GM12892 (cell line): ENCODE results near the gene OBSCN.

Experiments used
- DNase-seq: peaks from one replicate; pipeline ENCODE4 v3.0.0; 2011; ENCODE audit not compliant: insufficient read length
- FAIRE-seq: peaks from 2 replicates; lab custom pipeline; 2011; peaks lifted over from hg19 to GRCh38; lab: Jason Lieb, UNC
- POLR2A ChIP-seq: IDR thresholded peaks from 2 replicates; pipeline ENCODE4 v1.6.1; 2011; ENCODE audit warnings: low read depth, low read length, control low read depth
- POLR2AphosphoS5 ChIP-seq: IDR thresholded peaks from 2 replicates; pipeline ENCODE4 v1.6.1; 2011; ENCODE audit warnings: low read depth, low read length, control low read depth
- TAF1 ChIP-seq: IDR thresholded peaks from 2 replicates; pipeline ENCODE4 v1.6.1; 2011; ENCODE audit warnings: low read depth, mild to moderate bottlenecking, control low read depth, low read length, borderline replicate concordance

The OBSCN gene

DNA sequence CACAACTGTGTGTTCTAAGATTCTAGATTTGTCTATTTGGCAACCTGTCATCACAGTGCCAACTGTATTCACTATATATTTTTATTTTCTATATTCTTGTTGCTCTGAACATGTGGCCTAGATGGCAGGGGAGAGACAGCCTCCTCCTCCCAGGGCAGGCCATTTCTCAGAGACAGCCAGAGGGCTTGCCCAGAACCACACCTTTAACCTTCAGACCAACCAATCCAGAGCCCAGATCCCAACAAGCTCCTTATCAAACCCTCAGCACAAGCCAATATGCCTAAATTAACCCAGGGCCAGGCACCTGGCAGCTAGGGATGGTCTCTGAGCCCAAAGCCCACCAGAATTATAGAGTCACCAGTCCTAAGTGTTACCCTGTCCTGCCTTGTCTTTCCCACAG is 179.5 kb downstream of the OBSCN start:
- no peak for DNase-seq

DNA sequence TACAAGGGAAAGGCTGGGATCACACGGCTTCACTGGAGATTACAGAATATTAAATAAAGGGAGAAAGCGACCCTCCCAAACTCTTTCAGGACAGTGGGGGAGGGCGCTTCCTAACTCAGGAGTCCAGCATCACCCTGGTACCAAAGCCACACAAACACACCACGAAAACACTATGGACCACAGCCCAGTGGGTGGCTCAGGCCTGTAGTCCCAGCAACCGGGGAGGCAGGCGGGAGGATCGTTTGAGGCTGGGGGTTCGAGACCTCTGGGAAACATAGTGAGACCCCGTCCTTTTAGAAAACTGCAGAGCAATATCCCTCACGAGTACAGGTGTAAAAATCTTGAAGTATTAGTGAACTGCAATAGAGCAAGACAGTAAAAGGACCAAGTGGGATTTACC is 182.8 kb downstream of the OBSCN start:
- no peak for FAIRE-seq
- TF ChIP-seq POLR2AphosphoS5 (no peak), POLR2A (no peak)
- DNase-seq: no peak

More for the DNA sequence above, 179.5 kb downstream of the OBSCN start:
- TF ChIP-seq POLR2A (no peak), TAF1 (no peak), POLR2AphosphoS5 (no peak)
- no peak for FAIRE-seq

DNA sequence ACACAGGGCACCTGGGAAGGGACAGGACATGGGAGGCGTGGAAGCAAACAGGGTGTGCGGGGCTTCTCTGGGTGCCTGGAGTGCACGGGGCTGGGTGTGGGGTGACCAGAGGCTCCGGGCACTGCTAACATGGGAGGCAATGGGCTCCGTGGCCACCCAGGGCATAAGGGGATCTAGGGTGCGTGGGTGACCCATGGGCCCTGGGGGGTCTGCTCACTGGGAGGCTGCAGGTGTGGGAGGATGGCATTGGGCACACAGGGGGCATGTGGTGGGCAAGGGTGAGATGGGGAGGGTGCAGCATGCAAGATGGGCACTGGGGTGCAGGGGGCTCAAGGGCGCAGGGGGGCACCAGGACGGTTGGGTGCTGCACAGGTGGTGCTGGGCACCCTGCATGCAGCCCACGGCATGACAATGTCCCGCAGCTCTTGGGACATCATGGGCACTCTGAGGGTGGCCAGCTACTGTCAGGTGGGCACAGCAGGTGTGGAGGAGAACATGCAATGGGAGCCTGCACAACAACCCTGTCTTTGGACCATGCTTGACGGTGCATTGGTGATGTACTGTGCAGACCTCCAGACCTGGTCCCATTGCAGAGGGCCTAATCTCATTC is 183.7 kb downstream of the OBSCN start:
- FAIRE-seq: no peak
- TF ChIP-seq TAF1 (no peak), POLR2AphosphoS5 (peak; percentile 48; the same call in 1 of the 2 replicates), POLR2A (peak; percentile 35; the same call in 1 of the 2 replicates)
- DNase-seq: no peak

DNA sequence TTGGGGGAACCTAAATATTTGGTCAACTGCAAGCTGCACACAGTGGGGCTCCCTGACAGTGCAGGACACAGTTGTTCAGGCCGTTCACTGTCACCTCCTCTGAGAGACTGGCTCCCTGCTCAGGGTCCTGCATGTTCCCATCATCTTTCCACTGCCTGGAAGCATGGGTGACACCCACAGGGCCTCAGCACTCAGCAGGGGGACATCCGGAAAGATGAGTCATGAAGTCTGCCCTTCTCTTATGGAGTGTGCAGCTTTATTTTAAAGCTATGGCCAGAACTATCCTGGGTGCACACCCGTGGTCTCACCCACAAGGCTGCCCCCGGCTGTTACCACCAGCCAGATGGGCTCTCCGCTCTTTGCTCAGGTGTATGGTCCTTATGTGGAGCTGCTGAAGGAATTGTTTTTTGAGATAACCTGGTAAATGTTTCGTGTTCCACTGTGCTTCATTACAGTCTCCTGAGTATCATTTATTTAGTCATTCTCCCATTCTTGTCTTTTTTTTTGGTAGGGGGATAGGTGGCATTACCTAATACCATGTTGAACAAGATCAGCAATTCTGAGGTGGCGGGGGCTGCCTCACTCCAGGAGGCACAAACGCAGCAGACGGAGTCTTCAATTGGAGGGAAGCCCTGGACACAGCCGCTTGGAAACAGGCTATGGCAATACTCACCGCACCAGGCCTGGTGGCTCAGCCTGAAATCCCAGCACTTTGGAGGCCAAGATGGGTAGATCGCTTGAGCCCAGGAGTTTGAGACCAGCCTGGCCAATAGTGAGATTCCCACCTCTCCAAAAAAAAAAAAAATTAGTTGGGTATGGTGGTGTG is 184.5 kb downstream of the OBSCN start:
- no peak for TF ChIP-seq POLR2AphosphoS5
- DNase-seq (no peak), FAIRE-seq (no peak)

DNA sequence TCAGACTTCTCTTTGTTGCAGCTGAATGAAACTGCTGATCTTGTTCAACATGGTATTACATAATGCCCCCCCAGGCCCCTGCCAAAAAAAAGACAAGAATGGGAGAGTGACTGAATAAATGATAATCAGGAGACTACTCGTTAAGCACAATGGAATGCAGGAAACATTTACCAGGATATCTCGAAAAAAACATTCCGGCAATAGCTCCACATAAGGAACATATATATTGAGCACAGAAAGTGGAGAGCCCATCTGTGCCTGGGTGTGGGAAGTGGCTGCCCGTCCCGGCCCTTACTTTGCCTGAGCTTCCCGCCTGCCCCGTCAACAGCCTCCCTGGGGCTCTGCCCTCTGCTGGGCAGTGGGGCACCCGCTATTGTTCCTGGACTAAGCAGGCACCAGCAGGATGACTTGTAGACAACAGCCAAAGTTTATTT is 185.4 kb downstream of the OBSCN start:
- FAIRE-seq (no peak), DNase-seq (no peak)
- TF ChIP-seq TAF1: no peak
- TF ChIP-seq POLR2AphosphoS5: no peak

DNA sequence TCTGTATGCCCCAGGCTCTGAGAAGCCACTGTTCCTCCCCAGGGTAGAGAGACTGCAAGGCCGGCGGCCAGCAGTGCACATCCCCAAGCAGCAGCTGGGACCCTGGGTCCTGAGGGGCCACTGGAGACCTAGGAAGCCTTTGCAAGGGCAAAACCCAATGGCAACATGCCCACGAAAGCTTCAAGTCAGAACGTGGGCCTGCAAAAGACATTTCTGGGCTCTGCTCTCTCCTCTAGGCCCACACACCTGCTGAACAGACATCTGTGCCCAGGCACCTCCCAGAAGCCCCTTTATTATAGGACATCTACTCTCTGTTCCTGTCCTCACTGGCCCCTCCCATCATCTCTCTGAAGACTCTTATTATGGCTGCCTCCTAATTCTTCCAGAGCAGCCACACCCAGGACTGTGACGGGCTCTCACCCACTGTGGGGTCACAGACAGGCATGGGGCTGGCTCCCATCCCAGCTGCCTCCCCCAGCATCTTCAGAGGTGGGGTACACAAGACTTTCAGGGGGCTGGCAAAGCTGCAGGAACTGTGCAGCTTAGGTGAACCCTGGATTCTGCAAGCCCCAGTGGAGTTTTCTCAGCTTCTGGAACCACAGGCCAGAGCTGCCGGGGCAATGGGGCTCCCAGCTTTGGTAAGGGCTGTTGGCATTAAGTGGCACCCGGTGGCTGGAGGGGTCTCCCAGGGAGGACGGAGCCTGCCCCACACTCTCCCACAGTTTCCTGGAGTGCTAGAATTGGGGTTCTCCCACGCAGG is 186.1 kb downstream of the OBSCN start:
- no peak for FAIRE-seq
- DNase-seq: no peak
- TF ChIP-seq TAF1: no peak
- no peak for TF ChIP-seq POLR2A
- TF ChIP-seq POLR2AphosphoS5: no peak

DNA sequence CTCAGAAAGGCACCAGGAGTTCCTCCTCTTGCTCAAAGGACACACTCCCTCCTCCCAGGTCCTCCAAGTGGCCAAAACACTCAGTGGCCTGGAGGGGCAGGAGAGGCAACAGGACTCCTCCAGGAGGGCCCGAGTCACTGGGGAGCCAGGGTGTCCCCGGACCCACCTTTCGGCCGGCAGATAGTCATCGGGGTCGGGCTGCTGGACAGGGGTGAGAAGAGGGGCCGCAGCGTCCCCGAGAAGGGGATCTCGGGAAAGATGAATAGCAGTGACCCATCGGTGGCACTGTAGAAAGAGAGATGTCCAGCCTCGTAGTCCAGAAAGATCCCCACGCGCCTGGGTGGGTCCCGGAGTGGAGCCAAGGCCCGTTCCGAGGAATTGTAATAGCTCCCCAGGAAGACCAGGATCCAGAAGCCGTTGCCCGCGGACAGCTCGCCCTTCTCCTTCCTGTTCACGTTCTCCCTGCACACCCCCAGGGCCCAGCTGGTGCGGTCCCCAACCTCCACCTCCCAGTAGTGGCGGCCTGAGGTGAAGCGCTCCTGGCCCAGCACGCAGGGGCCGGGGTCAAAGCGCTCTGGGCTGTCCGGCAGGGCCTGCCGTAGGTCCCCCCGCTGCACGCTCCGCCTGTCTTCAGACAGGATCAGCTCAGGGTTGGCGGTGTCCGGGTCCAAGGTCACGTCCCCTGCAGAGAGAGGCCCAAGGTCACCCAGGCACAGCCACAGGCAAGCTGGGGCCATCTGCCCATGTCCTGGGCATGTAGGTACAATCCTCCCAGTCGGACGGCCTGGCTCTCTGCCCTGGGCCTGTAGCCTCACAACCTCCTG is 186.9 kb downstream of the OBSCN start:
- no peak for DNase-seq
- no peak for TF ChIP-seq TAF1
- no peak for TF ChIP-seq POLR2A
- TF ChIP-seq POLR2AphosphoS5: no peak
- FAIRE-seq: no peak

DNA sequence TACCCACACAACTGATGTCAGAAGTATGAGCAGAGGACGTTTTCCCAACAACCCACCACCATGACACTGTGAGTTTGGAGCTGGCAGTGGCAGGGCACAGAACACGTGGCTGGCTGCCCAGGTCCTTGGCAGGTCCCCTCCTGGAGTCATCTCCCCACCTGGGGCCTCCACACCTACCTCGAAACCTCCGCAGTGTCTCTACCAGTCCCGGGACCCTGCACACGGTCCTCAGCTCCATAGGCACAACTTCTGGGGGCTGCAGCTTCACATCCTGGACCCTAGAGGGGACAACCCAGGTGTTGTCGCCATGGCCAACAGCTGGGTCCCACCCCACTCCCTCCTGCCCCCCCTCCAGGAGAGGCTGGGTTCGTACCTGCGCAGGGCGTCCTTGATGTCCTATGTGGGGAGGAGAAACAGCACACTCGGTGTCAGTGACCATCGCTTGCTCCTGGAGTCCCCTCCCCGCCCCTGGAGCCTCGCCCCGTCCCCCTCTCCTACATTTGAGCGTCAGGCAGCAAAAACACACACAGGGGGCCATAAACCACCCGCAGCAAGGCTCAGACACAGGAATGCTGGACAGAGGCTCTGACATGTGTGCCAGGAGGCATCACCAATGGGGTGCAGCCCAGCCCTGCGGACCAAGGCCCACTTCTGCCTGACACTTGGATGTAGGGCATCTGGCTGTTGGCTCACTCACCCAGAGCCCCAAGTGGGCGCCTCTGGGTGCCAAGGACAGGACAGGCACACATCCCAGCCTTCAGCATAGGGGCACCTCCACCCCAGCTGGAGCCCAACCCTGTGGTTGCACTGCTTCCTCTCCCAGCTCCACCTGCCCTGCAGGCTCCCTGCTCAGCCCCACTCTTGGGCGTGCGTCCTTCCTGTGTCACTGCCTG is 189.2 kb downstream of the OBSCN start:
- FAIRE-seq (no peak), DNase-seq (no peak)
- no peak for TF ChIP-seq POLR2A
- no peak for TF ChIP-seq TAF1
- no peak for TF ChIP-seq POLR2AphosphoS5

DNA sequence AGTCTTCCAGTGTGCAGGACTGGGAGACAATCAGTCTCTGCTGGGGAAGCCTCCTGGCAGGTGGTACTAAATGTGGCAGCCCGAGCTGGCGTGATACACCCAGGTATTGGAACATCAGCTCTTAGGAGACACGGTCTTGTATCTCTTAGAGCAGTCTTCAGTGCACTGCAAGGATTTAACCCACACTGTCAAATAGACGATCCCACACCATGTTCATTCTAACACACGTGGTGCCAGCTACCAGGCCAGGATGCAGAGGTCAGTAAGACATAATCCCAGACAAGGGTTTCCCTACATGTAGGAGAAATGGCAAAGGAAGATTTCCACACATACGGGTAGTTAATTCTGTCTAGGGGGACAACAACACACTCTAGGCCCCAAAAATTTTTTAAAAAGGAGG is 190.1 kb downstream of the OBSCN start:
- TF ChIP-seq POLR2A (no peak), TAF1 (no peak), POLR2AphosphoS5 (no peak)
- DNase-seq (no peak), FAIRE-seq (no peak)

DNA sequence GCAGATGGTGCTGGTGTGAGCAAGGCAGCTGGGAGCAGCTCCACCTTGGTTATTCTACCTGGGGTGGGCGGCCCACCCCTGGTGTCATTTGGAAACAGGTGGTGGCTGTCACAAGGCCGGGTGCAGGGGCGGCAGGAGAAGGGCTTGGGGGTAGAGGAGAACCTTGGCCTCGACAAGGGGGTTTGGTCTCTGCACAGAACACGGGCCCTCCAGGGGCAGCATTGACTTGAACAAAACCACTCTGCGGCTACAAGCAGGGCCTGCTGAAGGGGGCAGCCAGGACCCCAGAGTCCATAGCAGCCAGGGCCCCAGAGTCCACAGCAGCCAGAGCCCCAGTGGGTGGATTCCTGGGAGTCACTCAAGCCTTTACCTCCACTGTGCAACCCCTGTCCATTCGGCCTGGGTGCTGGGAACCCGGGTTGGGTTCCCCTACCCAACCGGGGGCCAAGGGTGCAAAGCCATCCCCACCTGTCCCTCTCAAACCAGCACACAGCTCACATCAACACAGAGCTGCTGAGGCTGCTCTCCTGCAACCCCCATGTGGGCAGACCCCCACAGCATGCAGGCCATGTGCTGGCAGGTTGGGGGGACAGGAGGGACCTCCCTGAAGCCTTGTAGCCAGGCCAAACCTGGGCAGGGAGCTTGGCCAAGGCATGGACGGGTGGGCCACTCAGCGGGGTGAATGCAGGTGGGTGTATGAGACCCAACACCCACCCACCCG is 191.1 kb downstream of the OBSCN start:
- no peak for DNase-seq
- TF ChIP-seq POLR2A (no peak), POLR2AphosphoS5 (no peak), TAF1 (no peak)
- FAIRE-seq: no peak
